Endothelial cell of umbilical vein (primary cell): Measurements from ENCODE around the gene RSPO3. TPM values are rescaled to one million over a fixed set of nuclear protein-coding genes. Genes with fewer than 3 reads are reported as not detected.

Experiments used
- BruUV-seq: library from RNA; stranded (reverse); fragments of 400-500 nt; replicated peaks from 2 replicates; lab custom pipeline; 2021; lab: Mats Ljungman, UMichigan
- CTCF ChIA-PET: fragments of 300-600, 350-600 bp; sonication (Branson Sonifier 250); formaldehyde crosslinking; loops from one replicate; lab custom pipeline; 2021; ENCODE audit warnings: antibody characterized with exemption, inconsistent platforms; lab: Charles Lee
- POLR2A ChIA-PET: fragments of 300-600, 350-600 bp; sonication (Branson Sonifier 250); formaldehyde crosslinking; loops from one replicate; lab custom pipeline; 2021; ENCODE audit warnings: antibody characterized with exemption, inconsistent platforms; lab: Charles Lee
- DNase-seq: peaks from one replicate; pipeline ENCODE4 v3.0.0-alpha.2; 2011; ENCODE audit warnings: low read depth, low spot score
- FAIRE-seq: peaks from 2 replicates; lab custom pipeline; 2011; peaks lifted over from hg19 to GRCh38; lab: Jason Lieb, UNC
- H2AFZ ChIP-seq: 2 replicates; pipeline ENCODE4 v1.6.0; 2012; ENCODE audit warnings: low read depth, low read length, control low read depth, inconsistent platforms
- H3K27ac ChIP-seq: 2 replicates; pipeline ENCODE4 v1.5.1; 2011; ENCODE audit warnings: low read depth, mild to moderate bottlenecking, control low read depth, low read length, moderate library complexity; ENCODE audit not compliant: insufficient read depth
- H3K27me3 ChIP-seq, 2 experiments: 2 replicates each; pipeline versions ENCODE4 v1.6.0 to v1.6.1; 2011; ENCODE audit warnings: low read length in 2 of 2, mixed read lengths in 1 of 2; ENCODE audit not compliant: control insufficient read depth in 2 of 2, insufficient read depth in 2 of 2
- H3K36me3 ChIP-seq, 2 experiments: 2 replicates in 1 of 2; 3 replicates in 1 of 2; pipeline ENCODE4 v1.5.1; 2011; ENCODE audit warnings: low read length in 2 of 2, mild to moderate bottlenecking in 1 of 2, moderate library complexity in 1 of 2; ENCODE audit not compliant: control insufficient read depth in 2 of 2, insufficient read depth in 2 of 2; ENCODE audit errors: extremely low read depth in 1 of 2
- H3K4me1 ChIP-seq: 3 replicates; pipeline ENCODE4 v1.5.1; 2011; ENCODE audit warnings: mild to moderate bottlenecking, low read length; ENCODE audit not compliant: control insufficient read depth, insufficient read depth; ENCODE audit errors: extremely low read depth
- H3K4me2 ChIP-seq: 2 replicates; pipeline ENCODE4 v1.6.1; 2011; ENCODE audit warnings: low read length, control low read depth, mixed read lengths; ENCODE audit not compliant: insufficient read depth
- H3K4me3 ChIP-seq, 3 experiments: fragments of 200-600 bp in 1 of 3; sonication (generic), shearing (Covaris generic) in 1 of 3; replicated peaks in 1 of 3; 2 replicates each; pipeline ENCODE4 v1.5.1; 2011 to 2016; ENCODE audit warnings: control low read depth in 3 of 3, low read length in 3 of 3, mild to moderate bottlenecking in 2 of 3, inconsistent platforms in 1 of 3, low read depth in 1 of 3, moderate library complexity in 1 of 3; ENCODE audit not compliant: insufficient read depth in 1 of 3
- H3K79me2 ChIP-seq: 2 replicates; pipeline ENCODE4 v1.6.0; 2012; ENCODE audit warnings: low read length, inconsistent platforms; ENCODE audit not compliant: control insufficient read depth, insufficient read depth
- H3K9ac ChIP-seq: replicated peaks from 2 replicates; pipeline ENCODE3; 2011; ENCODE audit warnings: low read length, control low read depth; ENCODE audit not compliant: insufficient read depth; ENCODE audit errors: extremely low read depth
- H3K9me1 ChIP-seq: replicated peaks from 3 replicates; pipeline ENCODE4 v1.6.0; 2011; ENCODE audit warnings: mild to moderate bottlenecking, low read length; ENCODE audit not compliant: control insufficient read depth, insufficient read depth; ENCODE audit errors: extremely low read depth
- H3K9me3 ChIP-seq: replicated peaks from 2 replicates; pipeline ENCODE4 v1.5.1; 2012; ENCODE audit warnings: low read length, inconsistent platforms; ENCODE audit not compliant: control insufficient read depth, insufficient read depth
- H4K20me1 ChIP-seq: replicated peaks from 2 replicates; pipeline ENCODE3; 2011; ENCODE audit warnings: mild to moderate bottlenecking, low read length; ENCODE audit not compliant: control insufficient read depth, insufficient read depth; ENCODE audit errors: extremely low read depth
- CTCF ChIP-seq, 2 donors: IDR thresholded peaks; 1 replicate in 1 of 2; 2 replicates in 1 of 2; pipeline ENCODE4 v1.5.1; 2011; ENCODE audit warnings: low read length in 2 of 2, mild to moderate bottlenecking in 2 of 2, moderate library complexity in 2 of 2, control low read depth in 1 of 2, inconsistent platforms in 1 of 2, low read depth in 1 of 2; ENCODE audit not compliant: insufficient read depth in 1 of 2; ENCODE audit errors: extremely low read depth in 1 of 2
- EZH2 ChIP-seq: IDR thresholded peaks from 2 replicates; pipeline ENCODE4 v1.6.1; 2012; ENCODE audit warnings: borderline replicate concordance, low read depth, mild to moderate bottlenecking, moderate library complexity, low read length, inconsistent platforms; ENCODE audit not compliant: severe bottlenecking
- FOS ChIP-seq: IDR thresholded peaks from 2 replicates; pipeline ENCODE4 v1.6.1; 2011; ENCODE audit warnings: mild to moderate bottlenecking, low read length, moderate library complexity, borderline replicate concordance; ENCODE audit not compliant: insufficient read depth
- GATA2 ChIP-seq: IDR thresholded peaks from 2 replicates; pipeline ENCODE4 v1.7.0; 2011; ENCODE audit warnings: low read depth, mild to moderate bottlenecking, moderate library complexity, mixed read lengths, low read length; ENCODE audit not compliant: insufficient read length, insufficient read depth
- JUN ChIP-seq: IDR thresholded peaks from 2 replicates; pipeline ENCODE4 v1.6.1; 2011; ENCODE audit warnings: borderline replicate concordance, low read depth; ENCODE audit not compliant: insufficient read length, insufficient read depth
- MAX ChIP-seq: IDR thresholded peaks from 2 replicates; pipeline ENCODE4 v1.6.1; 2011; ENCODE audit not compliant: insufficient read depth, insufficient read length
- MYC ChIP-seq: IDR thresholded peaks from one replicate; pipeline ENCODE4 v1.6.1; 2011; ENCODE audit warnings: mild to moderate bottlenecking, low read depth, low read length
- POLR2A ChIP-seq: IDR thresholded peaks from 2 replicates; pipeline ENCODE4 v1.6.1; 2012; ENCODE audit warnings: low read depth, mild to moderate bottlenecking, control low read depth, low read length
- POLR2AphosphoS5 ChIP-seq: IDR thresholded peaks from 2 replicates; pipeline ENCODE4 v1.6.1; 2012; ENCODE audit warnings: low read depth, mild to moderate bottlenecking, control low read depth, low read length, moderate library complexity; ENCODE audit not compliant: insufficient read depth
- dilution Hi-C: fragments of 300-500 bp; cut with MboI; formaldehyde crosslinking; loops from one replicate; pipeline ENCODE4 v1.15.0; 2019; ENCODE audit warnings: low sequenced_read_pairs; ENCODE audit not compliant: extremely low pct_ligation_motif_present
- intact Hi-C: fragments of 100-400 bp; cut with micrococcal nuclease; formaldehyde crosslinking; loops from one replicate; pipeline ENCODE4 v1.10.0; 2022
- polyA plus RNA-seq, 4 experiments: library from polyadenylated mRNA; depleted of rRNA in 3 of 4; stranded (reverse) in 3 of 4; unstranded in 1 of 4; fragments of >200 nt; gene quantifications; 2 replicates each; pipeline versions ENCODE4 v1.2.1 to v1.2.3, GENCODE V29; 2011 to 2012; ENCODE audit warnings: missing spikeins in 1 of 4
- total RNA-seq: library from RNA; stranded (reverse); gene quantifications from 2 replicates; pipeline ENCODE4 v1.2.3, GENCODE V29; 2021

Gene RSPO3
- total and polyA plus RNA-seq, 2 donors (not counting 3 experiments of a cell fraction or from before 2014, with no cell fraction given): 1.8 to 11.1 TPM

GRCh38 chr6:127119102-127120022 is 891 bp downstream of the RSPO3 start:
- Histone ChIP-seq H3K9me3 (no peaks in the 10 kb centered on the region), H3K4me1 (peaks cover 19% of the 10 kb centered on the region), H3K4me2 (peak overlapping the region; percentile 84), H3K79me2 (no peaks in the 10 kb centered on the region), H3K4me3 (peak overlapping the region; percentile 59 to 79 (median 73)), H3K27ac (no peak overlapping the region), H3K27me3 (no peaks in the 10 kb centered on the region), H4K20me1 (no peaks in the 10 kb centered on the region), H3K9ac (peak overlapping the region; percentile 12), H2AFZ (peak overlapping the region; percentile 79), H3K36me3 (no peaks in the 10 kb centered on the region), H3K9me1 (no peaks in the 10 kb centered on the region)
- TF ChIP-seq MAX (no peak), JUN (no peak), POLR2AphosphoS5 (no peak), POLR2A (no peak), CTCF (IDR thresholded peaks at IDR 0.05; ENCODE audit: extremely low read depth in 1 of 2, insufficient read depth in 1 of 2, low read depth in 1 of 2, low read length in 2 of 2) (no peak), MYC (no peak), GATA2 (no peak), FOS (no peak), EZH2 (no peak)
- dilution Hi-C loops (no loop called here), intact Hi-C loops (loop anchor here (2.0 to 5.0 kb wide), 5 partner anchors 147 to 993 kb away; partner anchors contain the start of genes CENPW and RNF146)
- ChIA-PET POLR2A (no interaction called here), CTCF (interaction anchor here (1.2 to 3.7 kb wide), 8 partner anchors 71 to 1124 kb away, joined by 7 to 33 read pairs (median 16); partner anchors contain the start of gene RNF146)
- no TSS peak for BruUV-seq
- FAIRE-seq (no peak), DNase-seq (peak; percentile 35)
